ENCODE data around the gene FASLG. TPM values are rescaled to one million over a fixed set of nuclear protein-coding genes. Genes with fewer than 3 reads are reported as not detected.
"Not testable (repeated sequence)": the region's sequence is repeated elsewhere in the genome, so short reads cannot be mapped to it uniquely, and the experiment has no call there.

Gene FASLG
- total RNA-seq, 1 experiment from 2014 or later, result not detected

DNA sequence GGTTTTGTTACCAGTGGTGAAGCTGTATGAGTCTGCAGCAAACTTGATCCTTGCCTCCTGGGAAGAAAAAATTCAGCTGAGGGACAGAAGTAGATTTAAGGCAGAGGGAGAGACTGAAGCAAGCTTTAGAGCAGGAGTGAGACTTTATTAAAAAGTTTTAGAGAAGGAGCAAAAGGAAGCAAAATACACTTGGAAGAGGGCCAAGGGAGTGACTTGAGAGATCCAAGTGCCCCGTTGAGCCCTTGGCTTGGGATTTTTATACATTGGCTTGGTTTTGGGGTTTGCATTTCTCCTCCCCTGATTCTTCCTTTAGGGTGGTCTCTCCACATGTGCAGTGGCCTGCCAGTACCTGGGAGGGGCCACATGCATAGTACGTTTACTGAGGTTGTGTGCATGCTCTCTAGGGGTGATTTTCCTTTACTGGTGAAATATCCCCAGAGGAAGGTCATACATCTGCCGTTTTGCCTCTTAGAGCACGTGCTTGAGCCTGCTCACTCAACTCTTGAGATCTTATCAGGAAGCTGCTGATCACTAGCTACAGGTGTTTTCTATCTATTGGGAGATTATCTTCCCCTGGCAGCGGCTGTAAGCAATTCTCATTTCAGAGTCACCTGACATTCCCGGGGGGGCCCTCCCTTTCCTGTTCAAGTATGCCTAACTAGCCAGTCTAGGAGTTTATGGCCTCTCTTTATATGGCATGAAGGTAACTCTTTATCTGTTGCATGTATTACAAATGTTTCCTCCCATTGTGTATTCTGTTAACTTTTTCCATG lies 20.3 kb downstream of the FASLG start:
- H3K4me1 ChIP-seq (replicated peaks), result no peaks in the 10 kb centered on the region
- H3K27me3 ChIP-seq (replicated peaks), result no peaks in the 10 kb centered on the region
- no peaks in the 10 kb centered on the region for H3K9me3 ChIP-seq (replicated peaks)
- no peaks in the 10 kb centered on the region for H3K36me3 ChIP-seq
- no peak overlapping the region for H3K4me3 ChIP-seq
- H3K27ac ChIP-seq, result no peak overlapping the region
- no peak for DNase-seq (ENCODE audit: low read depth in 1 of 2, low spot score in 2 of 2)

DNA sequence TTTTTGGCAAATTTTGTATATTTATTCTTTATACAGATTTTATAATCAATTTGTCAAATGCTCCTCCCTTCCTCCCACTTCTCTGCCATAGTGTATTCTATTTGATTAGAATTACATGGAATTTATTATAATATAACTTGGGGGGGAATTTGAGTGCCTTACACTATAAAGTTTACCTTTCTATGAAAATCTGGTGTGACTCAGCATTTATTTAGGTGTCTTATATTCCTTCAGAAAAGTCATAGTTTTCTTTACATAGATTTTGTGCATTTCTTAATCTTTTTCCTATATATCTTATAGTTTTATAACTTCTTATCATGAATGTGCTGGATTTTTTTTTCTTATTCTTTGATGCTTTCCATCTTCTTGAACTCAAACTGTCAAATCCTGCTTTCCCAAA lies 21.3 kb downstream of the FASLG start:
- no peaks in the 10 kb centered on the region for H3K27me3 ChIP-seq (replicated peaks)
- H3K36me3 ChIP-seq, result no peaks in the 10 kb centered on the region
- no peak overlapping the region for H3K27ac ChIP-seq
- no peaks in the 10 kb centered on the region for H3K9me3 ChIP-seq (replicated peaks)
- no peak for DNase-seq (ENCODE audit: low read depth in 1 of 2, low spot score in 2 of 2)
- no peak overlapping the region for H3K4me3 ChIP-seq
- no peaks in the 10 kb centered on the region for H3K4me1 ChIP-seq (replicated peaks)

DNA sequence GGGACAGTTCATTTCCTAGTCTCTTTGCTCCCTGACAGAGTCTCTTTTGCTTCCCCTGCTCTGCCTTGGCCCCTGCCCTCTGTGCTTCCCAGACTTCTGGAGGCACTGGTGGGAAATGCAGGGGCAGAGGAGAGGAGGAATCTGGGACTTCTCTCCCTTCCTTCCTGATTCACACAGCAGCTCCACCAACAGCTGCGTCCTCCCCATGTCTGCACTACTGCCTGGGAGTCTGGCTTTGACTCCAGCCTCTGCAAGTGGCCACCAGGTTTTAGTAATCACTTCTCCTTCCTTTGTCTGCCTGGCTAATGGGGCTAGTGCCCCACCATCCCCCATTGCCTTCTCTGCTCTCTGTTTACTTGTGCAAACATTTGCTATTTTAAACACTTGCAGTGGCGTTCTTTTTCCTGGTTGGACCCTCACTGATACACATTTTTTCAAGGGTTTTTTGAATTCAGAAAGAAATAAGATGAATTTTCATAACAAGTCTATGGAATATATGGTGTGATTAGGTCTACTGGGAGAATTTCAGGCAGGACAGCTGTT lies 21.9 kb downstream of the FASLG start:
- Histone ChIP-seq H3K27ac (no peak overlapping the region), H3K27me3 (replicated peaks) (no peaks in the 10 kb centered on the region), H3K9me3 (replicated peaks) (no peaks in the 10 kb centered on the region), H3K4me1 (replicated peaks) (no peaks in the 10 kb centered on the region), H3K4me3 (no peak overlapping the region), H3K36me3 (no peaks in the 10 kb centered on the region)
- DNase-seq (ENCODE audit: low read depth in 1 of 2, low spot score in 2 of 2), result no peak

DNA sequence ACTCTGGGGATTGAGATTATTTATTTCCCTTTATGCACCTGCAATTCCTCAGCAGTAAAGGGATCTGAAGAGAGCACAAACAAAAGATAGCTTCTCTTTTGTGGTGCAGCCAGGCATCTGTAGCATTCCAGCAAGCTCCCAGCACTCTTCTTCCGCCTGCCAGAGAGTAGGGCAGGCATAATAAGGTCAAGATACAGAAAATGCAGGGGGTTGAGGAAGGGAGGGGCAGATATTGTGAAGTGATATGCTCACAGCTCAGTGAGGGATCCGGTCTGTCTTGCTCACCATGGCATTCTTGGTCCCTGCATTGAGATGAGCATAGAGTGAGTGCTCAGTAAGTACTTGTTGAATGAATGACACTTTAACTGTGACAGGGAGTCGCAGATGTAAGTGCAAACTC lies 23.9 kb downstream of the FASLG start:
- Histone ChIP-seq H3K36me3 (no peaks in the 10 kb centered on the region), H3K27ac (no peak overlapping the region), H3K9me3 (replicated peaks) (no peaks in the 10 kb centered on the region), H3K4me3 (no peak overlapping the region), H3K4me1 (replicated peaks) (no peaks in the 10 kb centered on the region), H3K27me3 (replicated peaks) (no peaks in the 10 kb centered on the region)
- DNase-seq (ENCODE audit: low read depth in 1 of 2, low spot score in 2 of 2), result no peak

DNA sequence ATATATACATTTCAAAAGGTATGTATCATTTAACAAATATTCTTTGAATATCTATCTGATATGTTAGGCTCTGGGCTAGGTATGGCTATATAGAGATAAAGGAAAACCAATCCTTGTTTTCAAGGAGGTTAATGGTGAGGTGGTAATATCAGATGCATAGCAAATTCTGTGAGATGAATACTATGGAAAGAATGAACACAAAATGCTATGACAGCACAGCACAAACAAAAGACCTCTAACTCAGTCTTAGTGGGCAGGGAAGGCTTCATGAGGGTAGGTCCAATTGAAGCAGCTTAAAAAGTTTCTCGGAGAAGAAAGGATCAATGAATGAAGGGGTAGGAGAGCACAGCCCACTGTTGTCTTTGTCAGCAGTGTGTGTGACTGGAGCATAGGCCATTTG lies 27.2 kb downstream of the FASLG start:
- no peak overlapping the region for H3K27ac ChIP-seq

DNA sequence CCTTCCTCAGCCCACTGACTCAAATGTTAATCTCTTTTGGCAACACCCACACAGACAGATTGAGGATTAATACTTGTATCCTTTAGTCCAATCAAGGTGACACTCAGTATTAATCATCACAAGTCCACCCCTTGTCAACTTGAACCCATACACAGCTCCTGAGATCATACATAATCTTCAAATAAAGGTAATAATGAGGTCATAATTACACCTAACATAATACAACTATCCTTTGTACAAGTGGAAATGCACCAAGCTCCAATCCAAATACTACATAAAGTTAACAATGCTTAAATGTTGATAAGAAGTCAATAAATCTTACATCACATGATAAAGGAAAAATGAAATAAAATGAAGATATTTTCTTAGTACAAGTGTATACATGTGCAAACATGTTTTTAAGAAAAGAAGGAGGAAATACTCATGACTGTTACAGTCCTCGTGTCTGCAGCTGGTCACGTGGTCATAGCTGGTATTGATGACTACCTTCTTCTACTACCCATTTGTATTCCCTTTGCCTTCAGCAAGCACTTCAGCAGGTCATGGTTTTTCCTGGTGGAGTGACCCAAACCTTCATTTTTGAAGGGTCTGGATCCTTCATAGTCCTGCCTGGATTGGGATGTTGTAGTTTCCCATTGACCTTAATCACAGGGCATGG lies 29.7 kb downstream of the FASLG start:
- not testable (repeated sequence) for H3K36me3 ChIP-seq; H3K4me3 ChIP-seq; H3K27me3 ChIP-seq (replicated peaks); H3K4me1 ChIP-seq (replicated peaks); DNase-seq (ENCODE audit: low read depth in 1 of 2, low spot score in 2 of 2); H3K27ac ChIP-seq; H3K9me3 ChIP-seq (replicated peaks)

More for the DNA sequence above, 27.2 kb downstream of the FASLG start:
- Histone ChIP-seq H3K9me3 (replicated peaks) (no peaks in the 10 kb centered on the region), H3K27me3 (replicated peaks) (no peaks in the 10 kb centered on the region), H3K4me3 (no peak overlapping the region), H3K4me1 (replicated peaks) (no peaks in the 10 kb centered on the region), H3K36me3 (no peaks in the 10 kb centered on the region)
- no peak for DNase-seq (ENCODE audit: low read depth in 1 of 2, low spot score in 2 of 2)

DNA sequence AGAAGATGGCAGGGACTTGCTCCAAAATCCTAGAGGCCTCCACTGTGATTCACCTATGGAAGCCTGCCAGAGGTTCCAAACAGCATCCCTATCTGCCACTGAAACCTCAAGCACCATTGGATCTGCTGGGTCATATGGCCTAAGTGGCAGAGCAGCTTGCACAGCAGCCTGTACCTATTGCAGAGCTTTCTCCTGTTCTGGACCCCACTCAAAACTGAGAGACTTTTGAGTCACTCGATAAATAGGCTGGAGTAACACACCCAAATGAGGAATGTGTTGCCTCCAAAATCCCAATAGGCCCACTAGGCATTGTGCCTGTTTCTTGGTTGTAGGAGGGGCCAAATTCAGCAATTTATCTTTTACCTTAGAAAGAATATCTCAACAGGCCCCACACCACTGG lies 32.0 kb downstream of the FASLG start:
- not testable (repeated sequence) for H3K4me3 ChIP-seq; H3K36me3 ChIP-seq; H3K4me1 ChIP-seq (replicated peaks); H3K9me3 ChIP-seq (replicated peaks); DNase-seq (ENCODE audit: low read depth in 1 of 2, low spot score in 2 of 2); H3K27me3 ChIP-seq (replicated peaks); H3K27ac ChIP-seq

DNA sequence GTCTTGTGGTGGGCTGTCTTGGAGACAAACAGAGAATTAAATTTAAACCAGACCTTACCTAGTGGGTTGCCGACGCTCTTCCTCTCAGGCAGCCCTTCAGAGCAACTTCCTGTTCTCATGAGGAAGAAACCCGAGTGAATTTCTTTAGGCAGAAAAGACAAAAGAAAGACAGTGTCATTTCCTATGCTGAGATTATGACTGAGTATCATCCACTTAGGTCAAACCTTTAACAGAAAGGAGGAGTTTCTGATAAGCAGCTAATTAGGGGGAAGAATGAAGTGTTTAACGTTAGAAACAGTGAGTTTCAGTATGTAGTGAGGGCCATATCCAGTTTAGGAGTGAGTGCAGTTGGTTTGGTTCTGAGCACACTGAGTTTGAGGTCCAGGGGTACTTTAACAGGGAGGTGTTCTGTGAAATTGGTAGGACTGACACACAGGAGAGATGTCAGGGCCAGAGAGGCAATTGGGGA lies 38.7 kb downstream of the FASLG start:
- Histone ChIP-seq H3K27ac (no peak overlapping the region), H3K27me3 (replicated peaks) (no peaks in the 10 kb centered on the region), H3K36me3 (no peaks in the 10 kb centered on the region)

DNA sequence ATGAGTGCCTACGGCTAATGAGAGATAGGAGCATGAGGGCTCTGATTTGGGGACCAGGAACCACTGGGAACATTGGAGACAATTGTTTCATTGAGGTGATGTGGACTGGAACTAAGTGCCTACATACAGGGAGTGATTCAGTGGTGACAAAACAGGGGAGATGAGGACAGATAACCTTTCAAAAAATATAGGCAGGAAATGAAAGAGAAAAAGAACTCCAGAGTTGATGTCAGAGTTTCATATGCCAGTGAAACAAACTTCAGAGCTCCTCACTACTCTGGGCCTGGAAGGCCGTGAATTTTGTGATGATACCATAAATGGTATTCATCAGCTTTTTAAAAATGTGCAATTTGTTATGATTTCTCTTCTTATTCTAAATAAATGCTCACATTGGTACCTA lies 39.3 kb downstream of the FASLG start:
- H3K4me1 ChIP-seq (replicated peaks), result no peaks in the 10 kb centered on the region
- no peak for DNase-seq (ENCODE audit: low read depth in 1 of 2, low spot score in 2 of 2)
- H3K4me3 ChIP-seq, result no peak overlapping the region
- no peak overlapping the region for H3K27ac ChIP-seq
- H3K9me3 ChIP-seq (replicated peaks), result no peaks in the 10 kb centered on the region
- H3K36me3 ChIP-seq, result no peaks in the 10 kb centered on the region
- H3K27me3 ChIP-seq (replicated peaks), result no peaks in the 10 kb centered on the region

More for the DNA sequence above, 38.7 kb downstream of the FASLG start:
- no peak overlapping the region for H3K4me3 ChIP-seq
- no peaks in the 10 kb centered on the region for H3K4me1 ChIP-seq (replicated peaks)
- DNase-seq (ENCODE audit: low read depth in 1 of 2, low spot score in 2 of 2), result no peak
- no peaks in the 10 kb centered on the region for H3K9me3 ChIP-seq (replicated peaks)

DNA sequence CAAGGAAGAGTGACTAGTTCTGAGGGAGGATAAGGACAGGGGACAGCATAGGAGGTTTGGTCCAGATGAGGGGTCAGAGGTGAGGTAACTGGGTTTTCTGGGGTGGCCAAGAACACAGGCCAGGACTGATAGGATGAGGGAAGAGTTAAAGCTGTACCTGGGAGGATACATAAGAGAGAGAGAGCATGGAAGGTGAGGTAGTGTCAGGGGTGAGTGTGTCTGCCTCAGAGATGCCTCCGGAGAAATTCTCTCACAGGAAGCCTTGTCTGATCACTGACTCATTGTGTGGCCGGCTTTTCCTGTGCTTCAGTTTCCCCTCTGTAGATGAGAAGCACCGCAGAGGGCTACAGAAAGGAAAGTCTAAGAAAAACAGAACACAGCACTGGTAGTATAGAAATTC lies 40.2 kb downstream of the FASLG start:
- Histone ChIP-seq H3K4me3 (no peak overlapping the region), H3K9me3 (replicated peaks) (no peaks in the 10 kb centered on the region), H3K4me1 (replicated peaks) (no peaks in the 10 kb centered on the region), H3K36me3 (no peaks in the 10 kb centered on the region), H3K27ac (no peak overlapping the region), H3K27me3 (replicated peaks) (no peaks in the 10 kb centered on the region)
- DNase-seq (ENCODE audit: low read depth in 1 of 2, low spot score in 2 of 2), result no peak

DNA sequence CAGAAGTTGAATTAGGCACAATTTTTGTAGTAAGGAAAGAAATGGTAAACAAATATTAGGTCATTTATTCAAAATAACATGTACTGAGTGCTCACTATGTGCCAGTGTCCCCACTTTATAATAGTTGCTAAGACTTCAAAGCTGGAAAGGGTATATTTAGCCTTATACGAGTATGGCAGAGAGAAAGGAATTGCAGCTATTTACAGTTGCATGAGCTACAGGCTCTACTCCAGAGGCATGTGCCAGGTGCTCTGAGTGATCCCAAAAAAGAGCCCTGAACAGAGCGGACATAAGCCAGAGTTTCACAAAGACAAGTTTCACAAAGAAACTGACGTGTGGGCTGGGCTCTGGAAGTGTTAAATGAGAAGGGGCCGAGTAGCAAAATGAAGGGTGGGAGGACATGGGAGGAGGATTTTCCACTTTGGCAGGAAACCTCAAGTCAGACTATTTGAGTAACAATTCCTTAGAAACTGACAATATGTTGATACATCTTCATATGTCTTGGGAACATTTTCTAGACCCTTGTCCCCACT lies 40.9 kb downstream of the FASLG start:
- DNase-seq (ENCODE audit: low read depth in 1 of 2, low spot score in 2 of 2), result no peak
- H3K27ac ChIP-seq, result no peak overlapping the region

DNA sequence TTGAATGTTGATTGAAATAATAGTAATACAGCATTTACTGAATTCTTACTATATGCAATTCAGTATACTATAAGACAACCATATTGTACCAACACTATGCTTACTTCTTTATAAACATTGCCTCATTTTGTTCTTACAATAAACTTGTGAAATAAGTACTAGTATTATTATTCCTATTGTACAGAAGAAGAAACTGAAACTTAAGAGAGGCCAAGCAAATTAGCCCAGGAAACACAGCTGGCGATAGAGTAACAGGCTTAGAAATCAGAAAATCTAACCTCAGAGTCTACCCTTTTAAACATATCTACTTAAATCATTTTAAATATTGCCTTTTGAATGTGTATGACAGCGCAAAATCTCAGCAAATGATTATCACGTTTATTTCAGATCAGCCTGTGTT lies 41.7 kb downstream of the FASLG start:
- Histone ChIP-seq H3K9me3 (replicated peaks) (no peaks in the 10 kb centered on the region), H3K27me3 (replicated peaks) (no peaks in the 10 kb centered on the region), H3K4me1 (replicated peaks) (no peaks in the 10 kb centered on the region), H3K4me3 (no peak overlapping the region), H3K36me3 (no peaks in the 10 kb centered on the region), H3K27ac (no peak overlapping the region)
- DNase-seq (ENCODE audit: low read depth in 1 of 2, low spot score in 2 of 2), result no peak

More for the DNA sequence above, 40.9 kb downstream of the FASLG start:
- H3K27me3 ChIP-seq (replicated peaks), result no peaks in the 10 kb centered on the region
- no peaks in the 10 kb centered on the region for H3K4me1 ChIP-seq (replicated peaks)
- H3K9me3 ChIP-seq (replicated peaks), result no peaks in the 10 kb centered on the region
- no peaks in the 10 kb centered on the region for H3K36me3 ChIP-seq
- H3K4me3 ChIP-seq, result no peak overlapping the region

DNA sequence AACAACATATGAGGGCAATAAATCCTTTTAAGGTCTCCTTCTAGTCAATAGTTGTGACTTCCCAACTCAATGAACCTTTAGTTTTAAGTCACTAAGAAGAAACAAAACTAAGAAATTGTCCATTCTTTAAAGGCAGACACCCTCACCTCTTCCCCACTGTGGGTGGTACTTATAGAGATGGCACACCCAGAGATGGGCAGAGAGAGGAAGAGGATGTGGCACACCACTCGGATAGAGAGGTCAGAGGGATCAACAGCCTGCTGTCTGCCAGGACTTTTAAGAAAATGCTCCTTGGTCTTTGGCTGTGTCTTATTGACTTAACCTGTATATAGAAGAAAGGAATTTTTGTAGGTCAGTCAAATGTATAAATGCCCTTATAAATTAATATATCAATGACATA lies 45.1 kb downstream of the FASLG start:
- no peak for DNase-seq (ENCODE audit: low read depth in 1 of 2, low spot score in 2 of 2)
- no peaks in the 10 kb centered on the region for H3K36me3 ChIP-seq
- no peaks in the 10 kb centered on the region for H3K4me1 ChIP-seq (replicated peaks)
- H3K27me3 ChIP-seq (replicated peaks), result no peaks in the 10 kb centered on the region
- no peak overlapping the region for H3K27ac ChIP-seq
- no peaks in the 10 kb centered on the region for H3K9me3 ChIP-seq (replicated peaks)
- H3K4me3 ChIP-seq, result no peak overlapping the region

Measured in SJSA1 (cell line).